Measurements from ENCODE around the gene VPS33A. TPM values are rescaled to one million over a fixed set of nuclear protein-coding genes. Genes with fewer than 3 reads are reported as not detected.
A peak's percentile ranks its signal among the peaks of the same experiment; 100 is the strongest.

The VPS33A gene
- total RNA-seq, 2 donors from 2014 or later: 18.6 to 24.0 TPM

DNA sequence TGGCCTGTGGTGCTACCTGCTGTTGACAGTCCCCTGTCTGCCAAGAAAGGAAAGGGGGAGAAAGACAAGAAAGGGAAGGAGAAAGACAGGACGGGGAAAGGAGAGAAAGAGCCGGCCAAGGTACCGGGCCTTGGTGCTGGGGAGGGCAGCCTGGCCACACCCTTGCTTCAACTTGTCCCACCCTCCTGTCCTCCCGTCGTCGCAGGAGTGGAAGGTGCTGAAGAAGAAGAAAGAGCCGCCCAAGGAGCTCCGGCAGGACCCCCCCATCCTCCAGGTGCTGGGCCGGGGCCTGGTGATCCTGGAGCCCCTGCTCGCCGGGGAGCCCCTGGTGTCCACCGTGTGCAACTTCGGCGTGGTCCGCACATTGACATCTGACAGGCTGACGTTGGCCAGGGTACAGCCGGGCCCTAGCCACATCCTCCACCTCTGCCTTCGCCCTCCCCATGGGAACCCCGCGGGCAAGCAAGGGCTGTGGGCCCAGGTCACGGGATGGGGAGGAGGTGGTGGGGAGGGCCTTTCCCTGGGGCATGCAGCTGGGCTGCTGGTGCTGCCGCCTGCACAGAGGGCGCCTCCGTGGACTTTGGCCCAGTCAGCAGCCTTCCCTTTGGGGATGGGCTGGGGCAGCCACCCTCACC, 65.6 kb downstream of the VPS33A start:
- intact Hi-C loops (cut with DNase I): no loop called here
- H3K9me3 ChIP-seq: no peaks in the 10 kb centered on the region
- no peak overlapping the region for H3K9ac ChIP-seq (ENCODE audit: low read depth in 2 of 2, low read length in 2 of 2)
- H3K27ac ChIP-seq: no peak overlapping the region
- H3K4me1 ChIP-seq: no peaks in the 10 kb centered on the region
- H3K4me3 ChIP-seq: no peak overlapping the region
- TF ChIP-seq, protein P1, sequence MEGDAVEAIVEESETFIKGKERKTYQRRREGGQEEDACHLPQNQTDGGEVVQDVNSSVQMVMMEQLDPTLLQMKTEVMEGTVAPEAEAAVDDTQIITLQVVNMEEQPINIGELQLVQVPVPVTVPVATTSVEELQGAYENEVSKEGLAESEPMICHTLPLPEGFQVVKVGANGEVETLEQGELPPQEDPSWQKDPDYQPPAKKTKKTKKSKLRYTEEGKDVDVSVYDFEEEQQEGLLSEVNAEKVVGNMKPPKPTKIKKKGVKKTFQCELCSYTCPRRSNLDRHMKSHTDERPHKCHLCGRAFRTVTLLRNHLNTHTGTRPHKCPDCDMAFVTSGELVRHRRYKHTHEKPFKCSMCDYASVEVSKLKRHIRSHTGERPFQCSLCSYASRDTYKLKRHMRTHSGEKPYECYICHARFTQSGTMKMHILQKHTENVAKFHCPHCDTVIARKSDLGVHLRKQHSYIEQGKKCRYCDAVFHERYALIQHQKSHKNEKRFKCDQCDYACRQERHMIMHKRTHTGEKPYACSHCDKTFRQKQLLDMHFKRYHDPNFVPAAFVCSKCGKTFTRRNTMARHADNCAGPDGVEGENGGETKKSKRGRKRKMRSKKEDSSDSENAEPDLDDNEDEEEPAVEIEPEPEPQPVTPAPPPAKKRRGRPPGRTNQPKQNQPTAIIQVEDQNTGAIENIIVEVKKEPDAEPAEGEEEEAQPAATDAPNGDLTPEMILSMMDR (IDR thresholded peaks at IDR 0.05): no peak
- H3K36me3 ChIP-seq: no peaks in the 10 kb centered on the region
- no peak for DNase-seq
- peaks cover 22% of the 10 kb centered on the region for H3K27me3 ChIP-seq

DNA sequence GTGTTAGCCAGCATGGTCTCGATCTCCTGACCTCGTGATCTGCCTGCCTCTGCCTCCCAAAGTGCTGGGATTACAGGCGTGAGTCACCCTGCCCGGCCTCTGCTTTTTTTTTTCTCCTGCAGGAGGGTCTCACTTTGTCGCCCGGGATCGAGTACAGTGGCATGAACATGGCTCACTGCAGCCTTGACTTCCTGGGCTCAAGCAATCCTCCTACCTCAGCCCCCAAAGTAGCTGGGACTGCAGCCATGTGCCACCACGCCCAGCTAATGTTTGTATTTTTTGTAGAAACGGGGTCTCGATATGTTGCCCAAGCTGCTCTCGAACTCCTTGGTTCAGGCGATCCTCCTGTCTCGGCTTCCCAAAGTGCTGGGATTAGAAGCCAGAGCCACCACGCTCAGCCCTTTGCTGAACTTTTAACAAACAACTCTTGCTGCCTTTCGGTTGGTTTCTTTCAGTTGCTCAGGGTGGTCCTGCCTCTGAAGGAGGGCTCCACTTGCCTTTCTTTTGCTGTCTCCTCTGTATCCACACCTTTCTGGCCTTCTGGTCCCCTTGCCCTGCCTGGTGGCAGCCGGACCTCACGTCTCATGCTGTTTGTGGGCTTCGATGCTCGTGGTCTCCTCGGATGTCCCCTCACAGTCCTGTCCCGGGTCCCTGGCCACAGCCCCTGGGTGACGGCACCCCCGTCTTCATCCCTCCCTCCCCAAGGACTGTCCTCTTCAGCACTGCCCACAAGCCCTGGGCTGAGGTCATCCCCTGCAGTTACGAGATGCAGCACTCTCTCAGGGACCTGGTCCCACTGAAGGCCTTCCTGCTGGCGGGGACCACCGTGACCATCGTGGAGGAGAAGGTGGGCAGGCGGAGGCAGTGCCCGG, 66.6 kb downstream of the VPS33A start:
- no peaks in the 10 kb centered on the region for H3K4me1 ChIP-seq
- DNase-seq: no peak
- TF ChIP-seq, protein P1 (IDR thresholded peaks at IDR 0.05): no peak
- H3K36me3 ChIP-seq: no peaks in the 10 kb centered on the region
- no peak overlapping the region for H3K4me3 ChIP-seq
- H3K9ac ChIP-seq (ENCODE audit: low read depth in 2 of 2, low read length in 2 of 2): no peak overlapping the region
- H3K9me3 ChIP-seq: no peaks in the 10 kb centered on the region
- H3K27me3 ChIP-seq: peaks cover 14% of the 10 kb centered on the region
- intact Hi-C loops (cut with DNase I): no loop called here
- no peak overlapping the region for H3K27ac ChIP-seq

DNA sequence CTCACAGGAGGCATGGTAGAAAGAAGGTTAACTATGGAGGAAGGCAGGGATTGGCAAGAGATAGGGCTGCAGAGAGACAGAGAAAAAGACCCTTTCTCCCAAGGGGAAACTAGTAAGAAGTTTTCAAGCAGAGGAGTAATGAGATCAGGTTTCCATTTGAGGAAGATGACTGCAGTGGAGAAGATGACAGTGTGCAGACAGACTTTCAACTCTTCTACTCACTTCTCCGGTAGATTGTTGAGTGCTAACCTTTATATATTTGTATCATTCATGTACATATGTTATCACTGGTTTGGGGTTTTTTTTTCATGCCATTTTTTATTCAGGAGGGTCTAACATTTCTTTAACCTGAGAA, 68.7 kb downstream of the VPS33A start:
- DNase-seq: no peak
- Histone ChIP-seq H3K9me3 (no peaks in the 10 kb centered on the region), H3K27ac (no peak overlapping the region), H3K4me1 (no peaks in the 10 kb centered on the region), H3K36me3 (no peaks in the 10 kb centered on the region), H3K9ac (ENCODE audit: low read depth in 2 of 2, low read length in 2 of 2) (no peak overlapping the region), H3K27me3 (no peaks in the 10 kb centered on the region), H3K4me3 (no peak overlapping the region)
- TF ChIP-seq, protein P1 (IDR thresholded peaks at IDR 0.05): no peak
- intact Hi-C loops (cut with DNase I): no loop called here

DNA sequence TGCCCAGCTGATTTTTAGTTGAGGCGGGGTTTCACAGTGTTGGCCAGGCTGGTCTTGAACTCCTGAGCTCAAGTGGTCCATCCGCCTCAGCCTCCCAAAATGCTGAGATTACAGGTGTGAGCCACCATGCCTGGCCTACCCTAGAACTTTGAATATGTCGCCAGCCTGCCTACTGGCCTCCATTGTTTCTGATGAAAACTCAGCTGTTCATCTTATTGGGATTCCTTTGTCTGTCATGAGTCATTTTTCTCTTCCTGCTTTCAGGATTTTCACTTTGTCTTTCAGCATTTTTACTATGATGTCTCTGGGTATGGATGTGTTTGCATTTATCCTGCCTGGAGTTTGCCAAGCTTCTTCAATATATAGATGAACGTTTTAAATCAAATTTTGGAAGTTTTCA, 70.9 kb downstream of the VPS33A start:
- intact Hi-C loops (cut with DNase I): no loop called here

DNA sequence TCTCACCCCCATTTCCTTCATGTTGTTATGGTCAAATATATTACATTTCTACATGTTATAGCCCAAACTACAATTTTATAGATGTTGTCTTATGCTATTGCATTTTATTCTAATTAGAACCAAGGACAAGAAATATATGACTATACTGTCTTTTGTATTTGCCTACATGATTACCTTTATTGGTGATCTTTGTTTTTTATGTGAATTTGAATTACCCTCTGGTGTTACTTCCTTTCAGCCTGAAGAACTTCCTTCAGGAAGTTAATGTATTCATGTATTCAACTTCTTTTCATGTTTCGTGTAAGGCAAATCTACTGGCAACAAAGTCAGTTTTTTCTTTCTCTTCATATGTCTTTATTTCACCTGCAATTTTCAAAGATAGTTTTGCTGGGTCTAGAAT, 71.5 kb downstream of the VPS33A start:
- no peak overlapping the region for H3K9ac ChIP-seq (ENCODE audit: low read depth in 2 of 2, low read length in 2 of 2)
- TF ChIP-seq, protein P1 (IDR thresholded peaks at IDR 0.05): no peak
- no peaks in the 10 kb centered on the region for H3K27me3 ChIP-seq
- no peak overlapping the region for H3K4me3 ChIP-seq
- H3K27ac ChIP-seq: peak overlapping the region; percentile 40
- DNase-seq: no peak
- H3K36me3 ChIP-seq: no peaks in the 10 kb centered on the region
- H3K9me3 ChIP-seq: no peaks in the 10 kb centered on the region
- intact Hi-C loops (cut with DNase I): loop anchor here (5.0 kb wide), 1 partner anchor 143 kb away; no protein-coding TSS in a partner anchor
- no peaks in the 10 kb centered on the region for H3K4me1 ChIP-seq

More for the DNA sequence above, 70.9 kb downstream of the VPS33A start:
- Histone ChIP-seq H3K9ac (ENCODE audit: low read depth in 2 of 2, low read length in 2 of 2) (no peak overlapping the region), H3K27me3 (no peaks in the 10 kb centered on the region), H3K36me3 (no peaks in the 10 kb centered on the region), H3K9me3 (no peaks in the 10 kb centered on the region), H3K4me3 (no peak overlapping the region), H3K27ac (peak overlapping the region; percentile 40), H3K4me1 (no peaks in the 10 kb centered on the region)
- TF ChIP-seq, protein P1 (IDR thresholded peaks at IDR 0.05): no peak
- DNase-seq: no peak
